Skeletal muscle tissue (tissue), 4 donors: ENCODE measurements around the gene HOXA10. TPM values are rescaled to one million over a fixed set of nuclear protein-coding genes. Genes with fewer than 3 reads are reported as not detected.

Experiments
- H3K27ac ChIP-seq: one replicate; pipeline ENCODE4 v1.7.0; 2013; ENCODE audit warnings: mild to moderate bottlenecking, low read depth, low read length, inconsistent platforms
- H3K27me3 ChIP-seq, 3 donors: one replicate each; pipeline ENCODE4 v1.7.0; 2013; ENCODE audit warnings: low read length in 3 of 3; ENCODE audit not compliant: control insufficient read depth in 3 of 3, insufficient read depth in 3 of 3
- H3K36me3 ChIP-seq, 3 donors: one replicate each; pipeline ENCODE4 v1.7.0; 2013; ENCODE audit warnings: low read length in 3 of 3; ENCODE audit not compliant: control insufficient read depth in 3 of 3, insufficient read depth in 3 of 3
- H3K4me1 ChIP-seq, 3 donors: one replicate each; pipeline ENCODE4 v1.7.0; 2013; ENCODE audit warnings: low read length in 3 of 3, mild to moderate bottlenecking in 3 of 3; ENCODE audit not compliant: control insufficient read depth in 3 of 3, insufficient read depth in 3 of 3
- H3K4me3 ChIP-seq, 3 donors: one replicate each; pipeline ENCODE4 v1.7.0; 2013; ENCODE audit warnings: low read length in 3 of 3
- H3K9ac ChIP-seq, 3 donors: one replicate each; pipeline ENCODE4 v1.7.0; 2013; ENCODE audit warnings: low read length in 3 of 3, mild to moderate bottlenecking in 3 of 3, moderate library complexity in 2 of 3, low read depth in 1 of 3
- H3K9me3 ChIP-seq, 3 donors: one replicate each; pipeline ENCODE4 v1.7.0; 2013; ENCODE audit warnings: low read length in 3 of 3; ENCODE audit not compliant: control insufficient read depth in 3 of 3
- total RNA-seq: library from RNA; depleted of rRNA; stranded (reverse); fragments of >200 nt; gene quantifications from one replicate; pipeline ENCODE4 v1.2.3, GENCODE V29; 2014
- donor health status: Osteomylitis.

HOXA10 gene
- total RNA-seq, 1 donor from 2014 or later = 13.6 TPM

GRCh38 chr7:27150568-27151340, 23.4 kb downstream of the HOXA10 start:
- Histone ChIP-seq H3K36me3 (peaks cover 0 to 4% (median 3%) of the 10 kb centered on the region in 3 donors), H3K27me3 (peaks cover 0 to 8% (median 0%) of the 10 kb centered on the region in 3 donors), H3K27ac (peak overlapping the region; percentile 78), H3K9ac (peak overlapping the region; percentile 91 to 96 (median 93)), H3K4me3 (peak overlapping the region; percentile 89 to 98 (median 94)), H3K9me3 (no peaks in the 10 kb centered on the region), H3K4me1 (peaks cover 61 to 69% (median 62%) of the 10 kb centered on the region in 3 donors)

GRCh38 chr7:27149842-27150567, 24.1 kb downstream of the HOXA10 start:
- Histone ChIP-seq H3K4me3 (peak overlapping the region; percentile 89 to 98 (median 94)), H3K27me3 (peaks cover 0 to 8% (median 0%) of the 10 kb centered on the region in 3 donors), H3K9me3 (no peaks in the 10 kb centered on the region), H3K9ac (peak overlapping the region; percentile 91 to 96 (median 93)), H3K36me3 (peaks cover 3 to 9% (median 9%) of the 10 kb centered on the region in 3 donors), H3K4me1 (peaks cover 53 to 62% (median 54%) of the 10 kb centered on the region in 3 donors), H3K27ac (peak overlapping the region; percentile 78)

GRCh38 chr7:27148756-27149641, 25.1 kb downstream of the HOXA10 start:
- H3K27me3 ChIP-seq = peaks cover 0 to 8% (median 0%) of the 10 kb centered on the region in 3 donors
- peak overlapping the region; percentile 71 for H3K27ac ChIP-seq

GRCh38 chr7:27148031-27148755, 25.9 kb downstream of the HOXA10 start:
- peak overlapping the region; percentile 91 to 96 (median 93) for H3K9ac ChIP-seq

More at GRCh38 chr7:27148756-27149641, 25.1 kb downstream of the HOXA10 start:
- Histone ChIP-seq H3K36me3 (peaks cover 7 to 19% (median 14%) of the 10 kb centered on the region in 3 donors), H3K9ac (peak overlapping the region; percentile 91 to 96 (median 93)), H3K4me3 (peak overlapping the region; percentile 89 to 98 (median 94)), H3K4me1 (peaks cover 51 to 60% (median 53%) of the 10 kb centered on the region in 3 donors), H3K9me3 (no peaks in the 10 kb centered on the region)

GRCh38 chr7:27147199-27148030, 26.7 kb downstream of the HOXA10 start, which contains the start of gene HOXA6:
TSS of gene HOXA6 (minus strand) at chr7:27147774. CDS start at chr7:27147749, 25 bp downstream.
- Histone ChIP-seq H3K9me3 (no peaks in the 10 kb centered on the region), H3K27me3 (peaks cover 0 to 6% (median 0%) of the 10 kb centered on the region in 3 donors), H3K4me1 (peaks cover 47 to 54% (median 53%) of the 10 kb centered on the region in 3 donors), H3K9ac (peak within 1 kb of the TSS; percentile 91 to 96 (median 93)), H3K27ac (peak within 1 kb of the TSS; percentile 71), H3K4me3 (peak within 1 kb of the TSS; percentile 89 to 98 (median 94)), H3K36me3 (peaks cover 9 to 31% (median 21%) of the 10 kb centered on the region in 3 donors)

More at GRCh38 chr7:27148031-27148755, 25.9 kb downstream of the HOXA10 start:
- Histone ChIP-seq H3K4me1 (peaks cover 51 to 60% (median 53%) of the 10 kb centered on the region in 3 donors), H3K27ac (peak overlapping the region; percentile 71), H3K27me3 (peaks cover 0 to 8% (median 0%) of the 10 kb centered on the region in 3 donors), H3K4me3 (peak overlapping the region; percentile 89 to 98 (median 94)), H3K36me3 (peaks cover 9 to 24% (median 20%) of the 10 kb centered on the region in 3 donors), H3K9me3 (no peaks in the 10 kb centered on the region)

GRCh38 chr7:27146491-27147198, 27.5 kb downstream of the HOXA10 start:
- H3K27ac ChIP-seq = peak overlapping the region; percentile 71
- no peaks in the 10 kb centered on the region for H3K9me3 ChIP-seq
- peak overlapping the region; percentile 59 to 98 (median 72) for H3K4me3 ChIP-seq
- H3K4me1 ChIP-seq = peaks cover 40 to 46% (median 46%) of the 10 kb centered on the region in 3 donors
- peak overlapping the region in 1 of 3 donors; percentile 62 for H3K9ac ChIP-seq
- peaks cover 10 to 35% (median 23%) of the 10 kb centered on the region in 3 donors for H3K36me3 ChIP-seq
- no peaks in the 10 kb centered on the region for H3K27me3 ChIP-seq

GRCh38 chr7:27145914-27146412, 28.2 kb downstream of the HOXA10 start:
- Histone ChIP-seq H3K9me3 (no peaks in the 10 kb centered on the region), H3K27ac (no peak overlapping the region), H3K36me3 (peaks cover 16 to 41% (median 25%) of the 10 kb centered on the region in 3 donors), H3K27me3 (no peaks in the 10 kb centered on the region), H3K4me3 (no peak overlapping the region), H3K4me1 (peaks cover 33 to 40% (median 39%) of the 10 kb centered on the region in 3 donors), H3K9ac (no peak overlapping the region)
